ENCODE data around the gene PKNOX1.
"Not testable (repeated sequence)": the region's sequence is repeated elsewhere in the genome, so short reads cannot be mapped to it uniquely, and the experiment has no call there.

PKNOX1 gene

DNA sequence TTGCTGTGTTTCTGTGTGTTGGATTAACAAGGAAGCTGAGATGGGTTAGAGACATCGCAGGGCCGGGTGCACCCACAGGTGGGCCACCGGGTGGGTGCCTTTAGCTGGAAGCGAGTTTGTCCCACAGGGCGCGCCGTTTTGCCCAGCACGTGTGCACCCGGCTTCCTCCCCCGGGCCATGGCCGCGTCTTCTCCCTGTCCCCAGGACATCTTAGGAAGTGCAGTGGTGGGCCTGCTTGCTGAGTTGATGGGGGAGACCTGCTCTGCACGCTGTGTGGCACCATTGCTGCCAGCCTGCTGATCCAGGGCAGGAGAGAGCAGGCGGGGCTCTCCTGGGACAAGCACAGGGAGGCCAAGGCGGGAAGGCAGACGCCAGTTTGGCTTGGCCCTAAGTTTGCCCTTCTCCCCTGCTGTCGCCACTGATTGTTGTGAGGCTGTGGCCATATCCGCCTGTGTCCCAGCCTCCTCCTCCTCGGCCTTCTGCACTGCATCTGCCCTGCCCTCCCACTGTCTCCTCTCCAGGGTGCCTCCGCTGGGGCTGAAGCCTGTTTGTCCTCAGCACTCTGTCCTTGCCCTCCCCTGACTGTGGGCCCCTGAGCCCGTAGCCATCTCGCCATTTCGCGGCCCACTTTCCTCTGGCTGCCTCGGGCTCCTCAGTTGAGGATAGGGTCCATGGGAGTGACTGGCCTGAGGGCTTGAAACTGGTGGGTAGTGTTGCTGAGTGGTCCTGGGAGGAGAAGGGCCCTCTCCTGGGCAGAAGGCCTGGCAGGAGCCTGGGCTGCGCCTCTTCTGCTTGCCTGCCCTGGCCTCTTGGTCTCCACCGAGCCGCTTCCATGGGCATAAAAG lies 47.6 kb downstream of the PKNOX1 start:
- no peak for DNase-seq

DNA sequence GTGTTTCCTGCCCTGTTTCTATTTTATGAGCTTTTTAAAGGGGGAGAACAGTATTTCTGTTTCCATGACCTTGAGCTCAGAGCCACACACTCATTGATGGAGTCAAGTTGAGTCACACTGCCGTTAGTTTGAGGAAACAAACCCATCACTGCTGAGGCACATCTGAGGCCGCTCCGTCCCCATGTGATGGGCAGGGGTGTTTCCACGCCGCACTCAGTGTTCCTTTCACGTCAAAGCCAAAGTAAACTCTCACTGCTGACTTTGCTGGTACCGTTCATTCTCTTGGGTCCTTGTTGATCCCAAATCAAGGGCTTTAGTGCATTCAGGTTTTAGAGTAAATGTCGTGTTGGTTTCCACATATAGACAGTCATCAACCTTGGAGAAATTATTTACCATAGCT lies 48.8 kb downstream of the PKNOX1 start:
- no peak for DNase-seq

DNA sequence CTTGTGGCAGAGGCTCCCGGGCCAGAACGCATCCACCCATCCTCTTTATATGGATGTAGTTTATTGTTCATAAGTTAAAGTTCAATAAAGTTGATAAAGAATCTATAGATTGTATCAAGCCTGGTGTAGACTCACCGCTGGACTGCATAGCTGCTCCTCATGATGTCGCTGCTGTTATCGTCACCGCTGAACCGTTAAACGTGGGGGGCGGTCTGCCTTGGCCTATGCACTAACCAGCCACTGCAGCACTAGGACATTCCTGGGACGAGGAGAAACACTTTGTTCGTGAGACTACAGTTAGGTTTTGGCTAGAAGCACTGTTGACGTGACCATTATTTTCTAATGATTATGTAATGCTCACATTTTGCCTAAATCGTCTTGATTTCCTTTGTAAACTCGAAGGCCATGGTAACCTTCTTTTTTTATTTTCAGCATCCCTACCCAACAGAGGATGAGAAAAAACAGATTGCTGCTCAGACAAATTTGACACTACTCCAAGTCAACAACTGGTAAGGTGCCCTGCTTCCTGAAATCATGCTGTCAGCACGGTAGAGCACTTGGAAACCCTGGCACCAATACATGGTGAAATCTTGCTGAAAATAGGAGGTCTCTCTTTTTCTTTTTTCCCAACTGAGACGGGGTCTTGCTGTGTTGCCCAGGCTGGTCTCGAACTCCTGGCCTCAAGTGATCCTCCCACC lies 50.2 kb downstream of the PKNOX1 start:
- DNase-seq, result no peak

DNA sequence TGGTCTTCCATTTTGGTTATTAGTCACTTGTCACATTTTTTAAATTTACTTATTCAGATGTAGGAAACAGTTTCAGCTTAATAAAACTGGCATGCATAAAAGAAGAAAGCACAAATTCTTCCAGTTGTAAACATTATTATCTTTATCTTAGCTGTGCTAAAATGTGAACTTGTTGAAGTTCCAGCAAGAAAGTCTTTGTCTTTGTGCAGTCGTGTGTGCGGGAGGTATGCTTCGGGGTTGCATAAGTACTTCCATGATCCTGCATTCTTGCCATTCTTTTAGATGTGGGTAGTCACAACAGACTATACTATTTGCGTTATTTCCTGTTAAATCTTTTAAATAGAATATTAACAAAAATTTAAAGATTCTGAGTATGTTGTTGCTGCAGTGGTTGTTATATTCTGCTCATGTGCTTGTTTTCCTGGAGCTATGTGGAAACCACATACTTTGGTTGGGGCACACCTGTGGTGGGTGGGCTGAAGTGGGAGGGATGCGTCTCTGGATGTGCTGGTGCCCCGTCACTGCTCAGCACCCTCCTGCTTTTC lies 51.3 kb downstream of the PKNOX1 start:
- DNase-seq, result no peak

DNA sequence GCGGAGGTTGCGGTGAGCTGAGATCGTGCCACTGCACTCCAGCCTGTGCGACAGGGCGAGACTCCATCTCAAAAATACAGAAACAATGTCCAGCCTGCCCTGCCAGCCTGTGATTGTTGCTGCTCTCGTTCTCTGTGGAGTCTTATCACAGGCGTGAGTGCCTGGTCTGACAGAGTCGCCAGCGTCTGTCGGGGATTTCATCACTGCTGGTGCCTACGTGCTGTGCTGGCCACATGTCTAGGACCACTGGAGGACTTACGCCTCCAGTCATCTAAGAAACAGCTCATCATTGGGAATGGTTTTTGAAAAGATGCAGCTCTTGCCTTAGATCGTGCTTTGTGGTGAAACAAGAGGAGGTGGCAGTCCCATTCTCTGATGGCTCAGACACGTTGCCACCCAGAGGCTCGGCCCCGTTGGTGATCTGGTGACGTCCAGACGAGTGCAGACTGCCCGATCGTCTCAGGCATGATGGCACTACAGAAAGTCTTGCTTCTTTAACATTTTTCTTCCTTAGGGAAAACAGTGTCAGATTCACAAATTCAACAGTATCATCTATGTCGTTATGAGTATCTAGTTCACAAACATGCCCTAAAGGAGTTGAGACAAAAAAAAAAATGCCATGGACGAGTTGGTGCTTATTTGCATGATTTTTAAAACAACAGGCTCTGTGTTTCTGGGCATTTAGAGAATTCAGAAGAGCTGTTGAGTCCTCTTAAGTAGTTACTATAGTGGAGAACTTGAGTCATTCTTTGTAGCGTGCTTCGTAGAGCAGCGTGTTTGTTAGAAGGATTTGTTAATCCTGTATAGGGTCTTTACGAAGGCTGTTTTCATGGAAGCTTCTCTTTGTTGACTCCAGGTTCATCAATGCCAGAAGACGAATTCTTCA lies 53.7 kb downstream of the PKNOX1 start:
- no peak for DNase-seq

GRCh38 chr21:43029785-43030184 lies 55.4 kb downstream of the PKNOX1 start:
- DNase-seq, result no peak

GRCh38 chr21:43031121-43031619 lies 56.8 kb downstream of the PKNOX1 start:
- DNase-seq, result no peak

GRCh38 chr21:43034101-43034500 lies 59.7 kb downstream of the PKNOX1 start:
- DNase-seq, result no peak

GRCh38 chr21:43034826-43035225 lies 60.5 kb downstream of the PKNOX1 start:
- DNase-seq, result no peak

GRCh38 chr21:43036889-43037288 lies 62.5 kb downstream of the PKNOX1 start:
- DNase-seq, result not testable (repeated sequence)

- not testable (repeated sequence) for DNase-seq
Observed at GRCh38 chr21:43037918-43038658, 63.7 kb downstream of the PKNOX1 start.

- not testable (repeated sequence) for DNase-seq
Observed at GRCh38 chr21:43038659-43039044, 64.3 kb downstream of the PKNOX1 start.

GRCh38 chr21:43042169-43042568 lies 67.8 kb downstream of the PKNOX1 start:
- DNase-seq, result not testable (repeated sequence)

DNA sequence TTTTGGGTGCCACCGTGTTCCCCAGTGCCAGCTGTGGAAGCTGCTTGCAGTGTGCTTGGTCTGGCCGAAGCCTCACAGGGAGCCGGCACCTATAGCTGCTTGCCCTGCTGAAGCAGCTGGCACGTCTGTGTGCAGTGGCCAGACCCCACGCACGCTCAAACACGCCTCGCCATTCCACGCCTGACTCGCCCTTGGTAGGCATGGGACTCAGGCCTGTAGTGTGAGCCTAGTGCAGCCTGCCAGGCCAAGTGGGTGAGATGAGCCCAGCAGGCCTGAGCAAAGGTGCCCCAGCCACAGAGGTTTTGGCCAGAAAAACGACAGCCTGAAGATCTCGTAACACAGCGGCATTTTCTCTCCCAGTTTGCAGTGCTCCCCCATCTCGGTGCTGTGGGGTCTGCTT lies 68.9 kb downstream of the PKNOX1 start:
- DNase-seq, result not testable (repeated sequence)

DNA sequence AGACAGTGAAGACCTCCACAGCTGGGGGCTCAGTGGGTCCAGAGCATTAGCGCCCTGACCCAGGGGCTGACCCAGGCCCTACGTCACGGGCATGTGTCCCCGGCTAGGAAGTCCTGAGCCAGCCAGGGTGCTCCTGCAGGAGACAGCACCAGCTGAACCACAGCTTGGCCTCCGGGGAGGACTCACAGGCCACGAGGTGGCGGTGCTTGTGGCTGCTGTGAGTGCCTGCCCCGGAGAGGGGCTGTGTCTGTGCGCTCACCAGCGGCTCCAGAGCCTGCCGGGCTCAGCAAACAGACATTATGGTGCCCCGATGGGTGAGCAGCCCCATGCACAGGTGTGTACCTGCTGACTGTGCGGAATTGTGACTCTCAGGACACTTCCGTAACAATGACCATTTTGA lies 70.2 kb downstream of the PKNOX1 start:
- not testable (repeated sequence) for DNase-seq

GRCh38 chr21:43045165-43045875 lies 71.0 kb downstream of the PKNOX1 start:
- DNase-seq, result not testable (repeated sequence)

- DNase-seq, result not testable (repeated sequence)
Observed at GRCh38 chr21:43045876-43046821, 71.8 kb downstream of the PKNOX1 start.

DNA sequence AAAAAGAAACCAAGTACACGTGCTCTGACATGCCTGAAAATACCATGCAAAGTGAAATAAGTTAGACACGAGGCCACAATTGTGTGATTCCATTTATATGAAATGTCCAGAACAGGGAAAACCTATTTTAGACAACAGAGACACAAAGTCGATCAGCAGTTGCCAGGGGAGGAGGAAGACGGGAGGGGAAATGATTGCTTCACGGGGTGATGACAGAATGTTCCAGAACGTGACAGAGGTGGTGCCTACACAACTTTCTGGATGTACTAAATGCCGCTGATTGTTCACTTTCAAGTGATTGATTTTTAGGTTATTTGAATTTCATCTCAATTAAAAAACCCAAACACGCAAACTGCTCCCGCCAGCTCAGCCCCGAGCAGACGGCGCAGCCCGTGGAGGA lies 78.8 kb downstream of the PKNOX1 start:
- not testable (repeated sequence) for DNase-seq

DNA sequence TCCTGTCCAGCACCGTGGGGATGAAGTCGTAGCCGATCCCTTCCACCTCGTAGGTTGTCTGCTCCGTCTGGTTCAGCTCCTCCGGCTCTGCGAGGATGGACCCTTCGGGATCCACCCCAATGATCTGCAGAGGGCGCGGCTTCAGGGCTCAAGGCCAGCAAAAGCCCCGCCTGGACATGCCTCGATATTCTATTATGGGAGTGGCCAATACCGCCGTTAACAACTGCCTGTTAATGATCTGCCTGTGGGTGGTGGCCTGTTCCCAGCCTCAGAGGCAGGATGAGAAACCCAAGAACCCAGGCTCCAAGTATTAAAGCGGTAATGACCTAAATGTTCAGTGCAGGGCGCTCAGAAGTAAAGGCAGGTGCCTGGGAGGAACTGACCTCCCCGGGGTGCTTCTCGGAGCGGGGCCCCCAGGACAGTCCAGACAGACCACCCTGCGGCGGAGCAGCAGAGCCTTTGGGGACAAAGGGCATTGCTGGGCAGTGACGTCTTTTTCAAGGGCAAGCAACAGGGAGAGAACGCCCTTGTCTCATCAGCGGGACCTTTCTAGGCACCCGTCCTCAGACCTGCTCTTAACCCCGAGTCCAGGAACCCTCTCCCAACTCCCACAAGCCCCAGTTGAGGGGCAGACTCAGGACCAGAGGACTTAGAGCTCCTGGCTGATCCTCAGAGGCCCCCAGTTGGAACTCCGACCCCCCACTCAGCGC lies 88.7 kb downstream of the PKNOX1 start:
- not testable (repeated sequence) for DNase-seq
